Fibroblast of lung (primary cell): Measurements from ENCODE around the gene MAPT. TPM values are rescaled to one million over a fixed set of nuclear protein-coding genes. Genes with fewer than 3 reads are reported as not detected.

ENCODE experiments used
- DNase-seq, 2 donors: peaks; one replicate each; pipeline versions ENCODE4 v3.0.0 to v3.0.0-alpha.2; 2010; ENCODE audit warnings: low read depth in 2 of 2
- H2AFZ ChIP-seq: 2 replicates; pipeline ENCODE4 v1.5.1; 2012; ENCODE audit warnings: low read length, control low read depth, inconsistent platforms
- H3K27ac ChIP-seq: 2 replicates; pipeline ENCODE4 v1.5.1; 2011; ENCODE audit warnings: low read length, control low read depth; ENCODE audit not compliant: insufficient read depth
- H3K27me3 ChIP-seq: 2 replicates; pipeline ENCODE4 v1.5.1; 2011; ENCODE audit warnings: mild to moderate bottlenecking, low read length; ENCODE audit not compliant: control insufficient read depth, insufficient read depth
- H3K36me3 ChIP-seq: 2 replicates; pipeline ENCODE4 v1.5.1; 2011; ENCODE audit warnings: low read length; ENCODE audit not compliant: control insufficient read depth, insufficient read depth
- H3K4me1 ChIP-seq: 2 replicates; pipeline ENCODE4 v1.5.1; 2011; ENCODE audit warnings: low read length; ENCODE audit not compliant: control insufficient read depth, insufficient read depth; ENCODE audit errors: extremely low read depth
- H3K4me2 ChIP-seq: 2 replicates; pipeline ENCODE4 v1.5.1; 2011; ENCODE audit warnings: low read length, control low read depth; ENCODE audit not compliant: insufficient read depth; ENCODE audit errors: extremely low read depth
- H3K4me3 ChIP-seq, 4 experiments: fragments of 200-600 bp in 1 of 4; sonication (generic) in 1 of 4; replicated peaks in 1 of 4; 2 replicates each; pipeline ENCODE4 v1.5.1; 2011 to 2016; ENCODE audit warnings: low read length in 4 of 4, low read depth in 3 of 4, mild to moderate bottlenecking in 3 of 4, control low read depth in 2 of 4, inconsistent platforms in 1 of 4, mixed read lengths in 1 of 4; ENCODE audit not compliant: insufficient read depth in 1 of 4; ENCODE audit errors: control extremely low read depth in 1 of 4
- H3K79me2 ChIP-seq: 2 replicates; pipeline ENCODE4 v1.5.1; 2012; ENCODE audit warnings: mild to moderate bottlenecking, low read length, inconsistent platforms; ENCODE audit not compliant: control insufficient read depth, insufficient read depth
- H3K9ac ChIP-seq: 2 replicates; pipeline ENCODE4 v1.5.1; 2011; ENCODE audit warnings: mild to moderate bottlenecking, low read length, control low read depth; ENCODE audit not compliant: insufficient read depth
- H3K9me3 ChIP-seq: 2 replicates; pipeline ENCODE4 v1.5.1; 2012; ENCODE audit warnings: low read depth, low read length; ENCODE audit not compliant: control insufficient read depth, insufficient read depth
- H4K20me1 ChIP-seq: 2 replicates; pipeline ENCODE4 v1.5.1; 2011; ENCODE audit warnings: low read length; ENCODE audit not compliant: control insufficient read depth, insufficient read depth; ENCODE audit errors: extremely low read depth
- CTCF ChIP-seq, 2 donors: IDR thresholded peaks in 1 of 2; conservative IDR thresholded peaks in 1 of 2; 1 replicate in 1 of 2; 2 replicates in 1 of 2; pipeline ENCODE4 v1.5.1; 2011 to 2012; ENCODE audit warnings: low read length in 2 of 2, control low read depth in 1 of 2, inconsistent platforms in 1 of 2, low read depth in 1 of 2, mild to moderate bottlenecking in 1 of 2
- EZH2 ChIP-seq: IDR thresholded peaks from 2 replicates; pipeline ENCODE4 v1.5.1; 2012; ENCODE audit warnings: low read length, control low read depth, mild to moderate bottlenecking; ENCODE audit errors: missing control alignments
- polyA plus RNA-seq, 2 donors: library from polyadenylated mRNA; depleted of rRNA in 1 of 2; stranded (reverse) in 1 of 2; unstranded in 1 of 2; fragments of >200 nt; gene quantifications; 2 replicates each; pipeline ENCODE4 v1.2.1, GENCODE V29; 2011 to 2012; ENCODE audit warnings: missing spikeins in 1 of 2
- total RNA-seq: library from RNA; depleted of rRNA; stranded (reverse); fragments of >200 nt; gene quantifications from 2 replicates; pipeline ENCODE4 v1.2.1, GENCODE V29; 2014

MAPT gene
- total and polyA plus RNA-seq, 2 donors (not counting 1 experiment from before 2014, with no cell fraction given) = 0.09 to 0.50 TPM

- no peaks in the 10 kb centered on the region for H3K4me1 ChIP-seq
- no peaks in the 10 kb centered on the region for H3K36me3 ChIP-seq
- no peaks in the 10 kb centered on the region for H3K79me2 ChIP-seq
- TF ChIP-seq EZH2 (no peak), CTCF (conservative IDR thresholded peaks at IDR 0.05 in 1 of 2, IDR thresholded peaks at IDR 0.05 in 1 of 2; ENCODE audit: low read depth in 1 of 2, low read length in 2 of 2) (no peak)
- H3K27ac ChIP-seq = no peak overlapping the region
- no peaks in the 10 kb centered on the region for H3K9me3 ChIP-seq
- H2AFZ ChIP-seq = no peak overlapping the region
- no peaks in the 10 kb centered on the region for H4K20me1 ChIP-seq
- H3K4me2 ChIP-seq = no peak overlapping the region
- no peaks in the 10 kb centered on the region for H3K27me3 ChIP-seq
- no peak overlapping the region for H3K4me3 ChIP-seq
- no peak for DNase-seq
- H3K9ac ChIP-seq = no peak overlapping the region
These were observed 22.6 kb upstream of the MAPT start for GRCh38 chr17:45871718-45872117.

GRCh38 chr17:45873728-45874127, 20.6 kb upstream of the MAPT start:
- H2AFZ ChIP-seq = no peak overlapping the region
- no peak for DNase-seq
- H3K9me3 ChIP-seq = no peaks in the 10 kb centered on the region
- TF ChIP-seq EZH2 (no peak), CTCF (conservative IDR thresholded peaks at IDR 0.05 in 1 of 2, IDR thresholded peaks at IDR 0.05 in 1 of 2; ENCODE audit: low read depth in 1 of 2, low read length in 2 of 2) (no peak)
- H3K4me3 ChIP-seq = no peak overlapping the region
- no peak overlapping the region for H3K27ac ChIP-seq
- H3K4me2 ChIP-seq = no peak overlapping the region
- H4K20me1 ChIP-seq = no peaks in the 10 kb centered on the region
- H3K36me3 ChIP-seq = no peaks in the 10 kb centered on the region
- H3K9ac ChIP-seq = no peak overlapping the region
- peaks cover 8% of the 10 kb centered on the region for H3K27me3 ChIP-seq
- H3K79me2 ChIP-seq = no peaks in the 10 kb centered on the region
- no peaks in the 10 kb centered on the region for H3K4me1 ChIP-seq

- no peak overlapping the region for H3K9ac ChIP-seq
- no peaks in the 10 kb centered on the region for H3K79me2 ChIP-seq
- no peak overlapping the region for H3K27ac ChIP-seq
- H4K20me1 ChIP-seq = no peaks in the 10 kb centered on the region
- no peak for TF ChIP-seq EZH2
- TF ChIP-seq CTCF (conservative IDR thresholded peaks at IDR 0.05 in 1 of 2, IDR thresholded peaks at IDR 0.05 in 1 of 2; ENCODE audit: low read depth in 1 of 2, low read length in 2 of 2) = no peak
- H3K9me3 ChIP-seq = no peaks in the 10 kb centered on the region
- no peaks in the 10 kb centered on the region for H3K4me1 ChIP-seq
- H3K36me3 ChIP-seq = no peaks in the 10 kb centered on the region
- no peak overlapping the region for H2AFZ ChIP-seq
- DNase-seq = no peak
- peaks cover 8% of the 10 kb centered on the region for H3K27me3 ChIP-seq
- H3K4me3 ChIP-seq = no peak overlapping the region
- H3K4me2 ChIP-seq = no peak overlapping the region
These were observed 20.2 kb upstream of the MAPT start for GRCh38 chr17:45874151-45874550.
